HepG2 (cell line): Measurements from ENCODE around the gene ARVCF. TPM values are rescaled to one million over a fixed set of nuclear protein-coding genes. Genes with fewer than 3 reads are reported as not detected.

Source experiments
- ADNP ChIP-seq: sonication (generic); formaldehyde crosslinking; IDR thresholded peaks from 2 replicates; pipeline ENCODE4 v1.4.0; 2020; ENCODE audit warnings: missing genetic modification reagents
- EED ChIP-seq: sonication (generic); formaldehyde crosslinking; IDR thresholded peaks from 2 replicates; pipeline ENCODE4 v1.5.0; 2020; ENCODE audit warnings: mild to moderate bottlenecking, missing genetic modification reagents
- FOXA3 ChIP-seq: IDR thresholded peaks from 2 replicates; pipeline ENCODE4 v1.6.1; 2016; ENCODE audit warnings: missing genetic modification reagents, missing compliant biosample characterization
- HHEX ChIP-seq: IDR thresholded peaks from 2 replicates; pipeline ENCODE4 v1.6.1; 2016; ENCODE audit warnings: control low read depth
- IRX3 ChIP-seq: sonication (generic); formaldehyde crosslinking; IDR thresholded peaks from 2 replicates; pipeline ENCODE4 v1.8.1; 2023; ENCODE audit warnings: mild to moderate bottlenecking, low read depth, missing genetic modification reagents, borderline replicate concordance
- NPAS2 ChIP-seq: sonication (generic); formaldehyde crosslinking; IDR thresholded peaks from 2 replicates; pipeline ENCODE4 v1.8.0; 2022; ENCODE audit warnings: mild to moderate bottlenecking, missing genetic modification reagents, borderline replicate concordance
- PLRG1 ChIP-seq: fragments of 450-650 bp; conservative IDR thresholded peaks from 2 replicates; pipeline ENCODE4 v1.6.1; 2016
- RBAK ChIP-seq: sonication (generic); formaldehyde crosslinking; IDR thresholded peaks from 2 replicates; pipeline ENCODE4 v1.5.1; 2020; ENCODE audit warnings: mild to moderate bottlenecking, missing genetic modification reagents
- RNF219 ChIP-seq: sonication (generic); formaldehyde crosslinking; IDR thresholded peaks from 2 replicates; pipeline ENCODE4 v1.5.0; 2020; ENCODE audit warnings: mild to moderate bottlenecking, missing genetic modification reagents
- SALL1 ChIP-seq: sonication (generic); formaldehyde crosslinking; IDR thresholded peaks from 2 replicates; pipeline ENCODE4 v1.8.0; 2022; ENCODE audit warnings: mild to moderate bottlenecking, missing genetic modification reagents
- SMAD1 ChIP-seq: sonication (generic); formaldehyde crosslinking; IDR thresholded peaks from 2 replicates; pipeline ENCODE4 v1.4.0; 2020; ENCODE audit warnings: missing genetic modification reagents, low read depth, mild to moderate bottlenecking, borderline replicate concordance
- SMC3 ChIP-seq: IDR thresholded peaks from 2 replicates; pipeline ENCODE4 v1.6.1; 2011; ENCODE audit warnings: low read length, improper control_type of control experiment
- SP1 ChIP-seq, 2 experiments: fragments of 450-650 bp in 1 of 2; sonication (generic) in 1 of 2; formaldehyde crosslinking in 1 of 2; IDR thresholded peaks; 2 replicates each; pipeline versions ENCODE4 v1.4.0 to v1.6.1; 2016 to 2020; ENCODE audit warnings: missing genetic modification reagents in 1 of 2
- SRSF9 ChIP-seq: fragments of 200-400 bp; formaldehyde crosslinking; IDR thresholded peaks from 2 replicates; pipeline ENCODE4 v1.6.1; 2018; ENCODE audit warnings: borderline replicate concordance, mild to moderate bottlenecking, low read depth, low read length; ENCODE audit not compliant: insufficient read depth, poor library complexity, severe bottlenecking
- SUZ12 ChIP-seq: fragments of 150-350 bp; IDR thresholded peaks from 2 replicates; pipeline ENCODE4 v1.6.1; 2014; ENCODE audit warnings: low read depth, low read length
- TEF ChIP-seq: sonication (generic); formaldehyde crosslinking; IDR thresholded peaks from 2 replicates; pipeline ENCODE4 v1.5.0; 2020; ENCODE audit warnings: missing genetic modification reagents
- TP53 ChIP-seq: sonication (generic); formaldehyde crosslinking; conservative IDR thresholded peaks from 2 replicates; pipeline ENCODE4 v1.4.0; 2020; ENCODE audit warnings: missing genetic modification reagents
- ZBTB49 ChIP-seq: sonication (generic); formaldehyde crosslinking; IDR thresholded peaks from 2 replicates; pipeline ENCODE4 v1.4.0; 2020; ENCODE audit warnings: missing genetic modification reagents, borderline replicate concordance
- ZFAT ChIP-seq: sonication (generic); formaldehyde crosslinking; conservative IDR thresholded peaks from 2 replicates; pipeline ENCODE4 v1.8.1; 2023; ENCODE audit warnings: missing genetic modification reagents, inconsistent platforms
- ZFP36L1 ChIP-seq: sonication (generic); formaldehyde crosslinking; IDR thresholded peaks from 2 replicates; pipeline ENCODE4 v1.8.0; 2022; ENCODE audit warnings: mild to moderate bottlenecking, missing genetic modification reagents, moderate library complexity
- ZFY ChIP-seq: sonication (generic); formaldehyde crosslinking; IDR thresholded peaks from 2 replicates; pipeline ENCODE4 v1.4.0; 2020; ENCODE audit warnings: missing genetic modification reagents
- ZNF3 ChIP-seq: IDR thresholded peaks from 2 replicates; pipeline ENCODE4 v1.7.0; 2017; ENCODE audit warnings: inconsistent platforms
- ZNF770 ChIP-seq: sonication (generic); formaldehyde crosslinking; IDR thresholded peaks from 2 replicates; pipeline ENCODE4 v1.5.0; 2020; ENCODE audit warnings: mild to moderate bottlenecking, missing genetic modification reagents
- ZNF841 ChIP-seq: sonication (generic); formaldehyde crosslinking; IDR thresholded peaks from 2 replicates; pipeline ENCODE4 v1.8.1; 2023; ENCODE audit warnings: missing genetic modification reagents, borderline replicate concordance
- polyA plus RNA-seq, 8 experiments: library from polyadenylated mRNA; depleted of rRNA in 3 of 8; stranded (reverse) in 7 of 8; unstranded in 1 of 8; fragments of >200 nt; fragmentation: Illumina TruSeq in 4 of 8; extraction: Trizol in 4 of 8; gene quantifications; 2 replicates each; pipeline versions ENCODE4 v1.2.1 to v1.2.3, GENCODE V29; 2011 to 2016; ENCODE audit warnings: low read depth in 4 of 8, missing spikeins in 1 of 8, mixed read lengths in 1 of 8; ENCODE audit not compliant: insufficient read depth in 1 of 8
- total RNA-seq, 5 experiments: library from RNA; depleted of rRNA; stranded (reverse); fragments of >200 nt; fragmentation: Illumina TruSeq; extraction: Trizol; gene quantifications; 2 replicates each; pipeline ENCODE4 v1.2.3, GENCODE V29; 2016; ENCODE audit warnings: low read depth in 1 of 5

Gene ARVCF
- total and polyA plus RNA-seq, 2 of the 13 experiments (the other 11 are each of a cell fraction or from before 2014, with no cell fraction given) = 16.4 to 17.7 TPM

GRCh38 chr22:19941365-19942082, 75.1 kb downstream of the ARVCF start, which contains the start of the genes COMT and TXNRD2 (continued):
- no peak for TF ChIP-seq ZNF770 (CRISPR knock-in tag)
- no peak for TF ChIP-seq ADNP (CRISPR knock-in tag)
- no peak for TF ChIP-seq ZNF841 (CRISPR knock-in tag)
- no peak for TF ChIP-seq SRSF9
- TF ChIP-seq ZNF3 = no peak
- TF ChIP-seq SALL1 (CRISPR knock-in tag) = peak; percentile 60
- TF ChIP-seq RNF219 = no peak; the same call in 1 of the 2 replicates
- TF ChIP-seq FOXA3 (CRISPR knock-in tag) = peak; percentile 27; the same call in 1 of the 2 replicates
- TF ChIP-seq EED (CRISPR knock-in tag) = no peak; the same call in 1 of the 2 replicates
- no peak for TF ChIP-seq ZBTB49 (CRISPR knock-in tag)
- no peak for TF ChIP-seq IRX3
- TF ChIP-seq ZFY (CRISPR knock-in tag) = peak; percentile 67
- no peak for TF ChIP-seq TEF (CRISPR knock-in tag)
- TF ChIP-seq HHEX = no peak
- no peak for TF ChIP-seq SP1 (IDR thresholded peaks at IDR 0.05)
- TF ChIP-seq SP1 (CRISPR knock-in tag; IDR thresholded peaks at IDR 0.05) = no peak
- TF ChIP-seq PLRG1 = no peak
- TF ChIP-seq SMC3 = no peak
- no peak for TF ChIP-seq SMAD1
- no peak for TF ChIP-seq ZFAT (CRISPR knock-in tag)
- TF ChIP-seq RBAK (CRISPR knock-in tag) = no peak
- no peak for TF ChIP-seq NPAS2 (CRISPR knock-in tag)
- no peak for TF ChIP-seq SUZ12
- TF ChIP-seq TP53 = no peak
- 0 out of 2 replicates have a peak, but pooled peaks have one; percentile 32 for TF ChIP-seq ZFP36L1
